Panc1 (cell line): ENCODE results near the gene S100A4. TPM values are rescaled to one million over a fixed set of nuclear protein-coding genes. Genes with fewer than 3 reads are reported as not detected.
"Not testable (repeated sequence)": the region's sequence is repeated elsewhere in the genome, so short reads cannot be mapped to it uniquely, and the experiment has no call there.

Source experiments
- ATAC-seq: fragments of 200-7000 bp; cut with Tn5 transposase; 2 replicates; pipeline ENCODE4 v1.9.1; 2020; ENCODE audit warnings: mild to moderate bottlenecking, moderate library complexity
- BruUV-seq: library from RNA; stranded (reverse); fragments of 400-500 nt; replicated peaks from 2 replicates; lab custom pipeline; 2021; lab: Mats Ljungman, UMichigan
- CTCF ChIA-PET: fragments of 300-600 bp; sonication (Branson Sonifier 250); formaldehyde crosslinking; loops from one replicate; lab custom pipeline; 2022; ENCODE audit warnings: antibody characterized with exemption; lab: Charles Lee
- POLR2A ChIA-PET: fragments of 300-600 bp; sonication (Branson Sonifier 250); formaldehyde crosslinking; loops from one replicate; lab custom pipeline; 2022; ENCODE audit warnings: antibody characterized with exemption; lab: Charles Lee
- DNase-seq: peaks from one replicate; pipeline ENCODE4 v3.0.0-alpha.2; 2010; ENCODE audit warnings: low read depth, low spot score
- H3K27ac ChIP-seq: 2 replicates; pipeline ENCODE4 v1.5.1; 2011; ENCODE audit warnings: mild to moderate bottlenecking, low read length, inconsistent platforms
- H3K27me3 ChIP-seq: fragments of 200-500 bp; sonication (Bioruptor generic); 2 replicates; pipeline ENCODE4 v1.6.0; 2014; ENCODE audit warnings: low read length, inconsistent platforms; ENCODE audit not compliant: control insufficient read depth, insufficient read depth
- H3K36me3 ChIP-seq: fragments of 200-500 bp; sonication (Bioruptor generic); 2 replicates; pipeline ENCODE4 v1.5.1; 2014; ENCODE audit warnings: inconsistent platforms, mild to moderate bottlenecking, low read length, moderate library complexity; ENCODE audit not compliant: control insufficient read depth, insufficient read depth
- H3K4me1 ChIP-seq: 2 replicates; pipeline ENCODE4 v1.5.1; 2011; ENCODE audit warnings: inconsistent platforms, mild to moderate bottlenecking, low read length, moderate library complexity; ENCODE audit not compliant: control insufficient read depth, insufficient read depth
- H3K4me3 ChIP-seq, 2 experiments: 2 replicates each; pipeline ENCODE4 v1.5.1; 2011 to 2012; ENCODE audit warnings: low read depth in 2 of 2, low read length in 2 of 2, mild to moderate bottlenecking in 2 of 2, inconsistent platforms in 1 of 2, moderate library complexity in 1 of 2
- H3K9me3 ChIP-seq: fragments of 200-500 bp; sonication (Bioruptor generic); 2 replicates; pipeline ENCODE4 v1.5.1; 2014; ENCODE audit warnings: low read depth, mild to moderate bottlenecking, inconsistent platforms, low read length, moderate library complexity; ENCODE audit not compliant: control insufficient read depth, insufficient read depth
- POLR2AphosphoS5 ChIP-seq: IDR thresholded peaks from 2 replicates; pipeline ENCODE4 v1.6.1; 2012; ENCODE audit warnings: mild to moderate bottlenecking, low read depth, low read length, moderate library complexity
- REST ChIP-seq, 2 experiments: IDR thresholded peaks; 2 replicates each; pipeline ENCODE4 v1.6.1; 2011 to 2012; ENCODE audit warnings: low read depth in 2 of 2, control low read depth in 1 of 2, low read length in 1 of 2, mild to moderate bottlenecking in 1 of 2, moderate library complexity in 1 of 2; ENCODE audit not compliant: insufficient read depth in 1 of 2
- SIN3A ChIP-seq: IDR thresholded peaks from 2 replicates; pipeline ENCODE4 v1.6.1; 2012; ENCODE audit warnings: low read depth, mild to moderate bottlenecking, low read length, moderate library complexity, borderline replicate concordance; ENCODE audit not compliant: insufficient read depth
- TCF7L2 ChIP-seq: IDR thresholded peaks from 2 replicates; pipeline ENCODE4 v1.6.1; 2011; ENCODE audit warnings: mild to moderate bottlenecking, low read depth, low read length, inconsistent platforms
- in situ Hi-C: cut with HindIII; loops from 2 replicates; pipeline ENCODE4 v1.10.0; 2016; ENCODE audit warnings: low sequenced_read_pairs, low pct_unique_long_range_greater_than_20kb
- intact Hi-C: fragments of 100-400 bp; cut with micrococcal nuclease; formaldehyde crosslinking; loops from one replicate; pipeline ENCODE4 v1.10.0; 2022; ENCODE audit not compliant: unreplicated experiment
- total RNA-seq: library from RNA; stranded (reverse); gene quantifications from one replicate; pipeline ENCODE4 v1.2.1, GENCODE V29; 2021; ENCODE audit not compliant: unreplicated experiment
- TF ChIP-seq, protein P1 (sequence below): fragments of 450-650 bp; IDR thresholded peaks from 2 replicates; pipeline ENCODE4 v1.5.1; 2017; ENCODE audit warnings: mild to moderate bottlenecking

Gene S100A4
- total RNA-seq, 1 experiment from 2014 or later, result 773 TPM

DNA sequence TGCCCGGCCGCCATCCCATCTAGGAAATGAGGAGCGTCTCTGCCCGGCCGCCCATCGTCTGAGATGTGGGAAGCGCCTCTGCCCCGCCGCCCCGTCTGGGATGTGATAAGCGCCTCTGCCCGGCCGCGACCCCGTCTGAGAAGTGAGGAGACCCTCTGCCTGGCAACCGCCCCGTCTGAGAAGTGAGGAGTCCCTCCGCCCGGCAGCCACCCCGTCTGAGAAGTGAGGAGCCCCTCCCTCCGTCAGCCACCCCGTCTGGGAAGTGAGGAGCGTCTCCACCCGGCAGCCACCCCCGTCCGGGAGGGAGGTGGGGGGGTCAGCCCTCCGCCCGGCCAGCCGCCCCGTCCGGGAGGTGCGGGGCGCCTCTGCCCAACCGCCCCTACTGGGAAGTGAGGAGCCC lies 37.2 kb upstream of the S100A4 start:
- H3K9me3 ChIP-seq, H3K27ac ChIP-seq, H3K36me3 ChIP-seq, ATAC-seq, DNase-seq, H3K4me1 ChIP-seq, POLR2A ChIA-PET, in situ Hi-C loops, H3K4me3 ChIP-seq, intact Hi-C loops, CTCF ChIA-PET, H3K27me3 ChIP-seq, BruUV-seq: not testable (repeated sequence)

DNA sequence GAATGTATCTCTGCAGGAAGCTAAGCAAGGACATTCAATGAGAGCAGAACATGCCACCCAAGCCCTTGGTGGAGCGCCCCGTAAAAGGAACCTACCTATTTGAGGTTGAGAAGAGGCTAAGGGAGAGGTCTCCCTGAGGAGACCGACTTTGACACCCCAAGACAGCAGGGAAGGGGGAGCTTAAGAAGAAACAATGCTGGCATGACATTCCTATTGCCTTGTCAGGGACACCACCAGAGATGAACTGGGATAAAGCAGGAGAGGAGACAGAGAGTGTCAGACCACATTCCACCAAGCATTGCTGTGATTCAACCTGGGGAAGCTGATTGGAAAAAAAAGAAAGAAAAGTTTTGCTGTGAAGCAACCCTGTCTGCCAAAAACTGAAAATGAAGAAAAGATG lies 33.3 kb upstream of the S100A4 start:
- no peak for DNase-seq
- H3K9me3 ChIP-seq, result no peaks in the 10 kb centered on the region
- H3K4me1 ChIP-seq, result no peaks in the 10 kb centered on the region; the same call in 1 of the 2 replicates
- H3K27me3 ChIP-seq, result no peaks in the 10 kb centered on the region
- no peak overlapping the region for H3K27ac ChIP-seq
- no peak overlapping the region for H3K4me3 ChIP-seq
- no peak for TF ChIP-seq REST (IDR thresholded peaks at IDR 0.05; ENCODE audit: insufficient read depth in 1 of 2, low read depth in 2 of 2, low read length in 1 of 2)
- no peak for TF ChIP-seq TCF7L2
- no peak for TF ChIP-seq SIN3A
- TF ChIP-seq, protein P1, sequence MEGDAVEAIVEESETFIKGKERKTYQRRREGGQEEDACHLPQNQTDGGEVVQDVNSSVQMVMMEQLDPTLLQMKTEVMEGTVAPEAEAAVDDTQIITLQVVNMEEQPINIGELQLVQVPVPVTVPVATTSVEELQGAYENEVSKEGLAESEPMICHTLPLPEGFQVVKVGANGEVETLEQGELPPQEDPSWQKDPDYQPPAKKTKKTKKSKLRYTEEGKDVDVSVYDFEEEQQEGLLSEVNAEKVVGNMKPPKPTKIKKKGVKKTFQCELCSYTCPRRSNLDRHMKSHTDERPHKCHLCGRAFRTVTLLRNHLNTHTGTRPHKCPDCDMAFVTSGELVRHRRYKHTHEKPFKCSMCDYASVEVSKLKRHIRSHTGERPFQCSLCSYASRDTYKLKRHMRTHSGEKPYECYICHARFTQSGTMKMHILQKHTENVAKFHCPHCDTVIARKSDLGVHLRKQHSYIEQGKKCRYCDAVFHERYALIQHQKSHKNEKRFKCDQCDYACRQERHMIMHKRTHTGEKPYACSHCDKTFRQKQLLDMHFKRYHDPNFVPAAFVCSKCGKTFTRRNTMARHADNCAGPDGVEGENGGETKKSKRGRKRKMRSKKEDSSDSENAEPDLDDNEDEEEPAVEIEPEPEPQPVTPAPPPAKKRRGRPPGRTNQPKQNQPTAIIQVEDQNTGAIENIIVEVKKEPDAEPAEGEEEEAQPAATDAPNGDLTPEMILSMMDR, result no peak
- TF ChIP-seq POLR2AphosphoS5, result no peak
- H3K36me3 ChIP-seq, result no peaks in the 10 kb centered on the region
- no peak for ATAC-seq
- in situ Hi-C loops (no loop called here), intact Hi-C loops (loop anchor here (10.0 kb wide), 1 partner anchor 76 kb away; the partner anchor contains the start of gene SNAPIN)
- CTCF ChIA-PET, result no interaction called here
- POLR2A ChIA-PET, result no interaction called here
- BruUV-seq, result no TSS peak

DNA sequence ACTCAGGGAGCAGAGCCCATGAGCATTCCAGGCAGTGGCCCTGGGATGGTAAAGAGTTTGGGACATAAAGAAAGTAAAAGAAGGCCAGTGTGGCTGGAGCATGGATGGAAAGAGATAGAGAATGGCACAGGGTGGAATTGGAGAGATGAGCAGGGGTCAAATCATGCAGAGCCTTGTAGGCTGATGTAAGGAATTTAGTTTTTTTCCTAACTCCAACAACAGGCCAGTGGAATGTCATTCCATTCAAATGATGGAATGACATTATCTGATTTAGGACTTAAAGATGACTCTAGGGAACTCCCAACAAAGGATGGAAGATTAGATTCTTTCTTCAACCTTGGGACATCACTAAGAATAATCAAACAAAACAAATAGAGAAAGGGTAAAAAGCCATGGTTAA lies 32.9 kb upstream of the S100A4 start:
- no peak for DNase-seq
- ATAC-seq, result peak; percentile 38; the same call in 1 of the 2 replicates
- in situ Hi-C loops (no loop called here), intact Hi-C loops (loop anchor here (10.0 kb wide), 1 partner anchor 76 kb away; the partner anchor contains the start of gene SNAPIN)
- H3K4me1 ChIP-seq, result no peaks in the 10 kb centered on the region; the same call in 1 of the 2 replicates
- BruUV-seq, result no TSS peak
- no peaks in the 10 kb centered on the region for H3K36me3 ChIP-seq
- no peak overlapping the region for H3K27ac ChIP-seq
- TF ChIP-seq, protein P1, result no peak
- TF ChIP-seq POLR2AphosphoS5 (no peak), TCF7L2 (no peak), REST (IDR thresholded peaks at IDR 0.05; ENCODE audit: insufficient read depth in 1 of 2, low read depth in 2 of 2, low read length in 1 of 2) (no peak), SIN3A (no peak)
- no peak overlapping the region for H3K4me3 ChIP-seq
- CTCF ChIA-PET, result no interaction called here
- POLR2A ChIA-PET, result no interaction called here
- H3K27me3 ChIP-seq, result no peaks in the 10 kb centered on the region
- no peaks in the 10 kb centered on the region for H3K9me3 ChIP-seq
